GM12864 (cell line): ENCODE results near the gene PPP1R9A.
A peak's percentile ranks its signal among the peaks of the same experiment; 100 is the strongest.

ENCODE experiments used
- DNase-seq: peaks from one replicate; pipeline ENCODE4 v3.0.0-alpha.2; 2011; ENCODE audit warnings: low read depth
- H3K4me3 ChIP-seq: 2 replicates; pipeline ENCODE4 v1.5.1; 2011; ENCODE audit warnings: mild to moderate bottlenecking, low read depth, low read length, control low read depth
- TF ChIP-seq, protein P1 (sequence below): IDR thresholded peaks from 2 replicates; pipeline ENCODE4 v1.5.1; 2011; ENCODE audit warnings: low read depth, mild to moderate bottlenecking, moderate library complexity, low read length, control low read depth, inconsistent platforms; ENCODE audit errors: missing control alignments

The PPP1R9A gene

GRCh38 chr7:95238252-95238943 lies 331.0 kb downstream of the PPP1R9A start:
- TF ChIP-seq, protein P1, sequence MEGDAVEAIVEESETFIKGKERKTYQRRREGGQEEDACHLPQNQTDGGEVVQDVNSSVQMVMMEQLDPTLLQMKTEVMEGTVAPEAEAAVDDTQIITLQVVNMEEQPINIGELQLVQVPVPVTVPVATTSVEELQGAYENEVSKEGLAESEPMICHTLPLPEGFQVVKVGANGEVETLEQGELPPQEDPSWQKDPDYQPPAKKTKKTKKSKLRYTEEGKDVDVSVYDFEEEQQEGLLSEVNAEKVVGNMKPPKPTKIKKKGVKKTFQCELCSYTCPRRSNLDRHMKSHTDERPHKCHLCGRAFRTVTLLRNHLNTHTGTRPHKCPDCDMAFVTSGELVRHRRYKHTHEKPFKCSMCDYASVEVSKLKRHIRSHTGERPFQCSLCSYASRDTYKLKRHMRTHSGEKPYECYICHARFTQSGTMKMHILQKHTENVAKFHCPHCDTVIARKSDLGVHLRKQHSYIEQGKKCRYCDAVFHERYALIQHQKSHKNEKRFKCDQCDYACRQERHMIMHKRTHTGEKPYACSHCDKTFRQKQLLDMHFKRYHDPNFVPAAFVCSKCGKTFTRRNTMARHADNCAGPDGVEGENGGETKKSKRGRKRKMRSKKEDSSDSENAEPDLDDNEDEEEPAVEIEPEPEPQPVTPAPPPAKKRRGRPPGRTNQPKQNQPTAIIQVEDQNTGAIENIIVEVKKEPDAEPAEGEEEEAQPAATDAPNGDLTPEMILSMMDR = no peak
- no peak for DNase-seq
- no peak overlapping the region for H3K4me3 ChIP-seq

DNA sequence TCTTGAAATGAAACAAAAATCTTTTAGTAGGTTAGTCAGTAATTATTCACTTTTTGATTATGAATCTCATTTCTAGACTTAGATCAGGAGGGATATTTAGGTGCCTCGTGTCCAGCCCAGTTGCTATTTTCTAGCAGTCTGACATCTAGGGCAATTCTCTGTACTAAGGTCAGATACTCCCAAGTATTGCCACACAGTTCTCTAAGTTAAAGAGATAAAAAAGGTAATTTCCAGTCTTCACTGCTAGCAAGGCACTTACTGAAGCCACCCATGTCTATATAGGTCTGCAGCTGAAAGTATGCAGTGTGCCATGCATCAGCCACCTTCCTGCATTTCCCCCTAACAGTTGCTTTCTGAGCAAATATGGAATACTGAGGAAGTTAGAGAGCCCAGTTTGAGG lies 333.5 kb downstream of the PPP1R9A start:
- no peak overlapping the region for H3K4me3 ChIP-seq
- DNase-seq = no peak
- TF ChIP-seq, protein P1 = no peak

GRCh38 chr7:95242266-95242665 lies 334.9 kb downstream of the PPP1R9A start:
- no peak for DNase-seq
- no peak overlapping the region for H3K4me3 ChIP-seq
- TF ChIP-seq, protein P1 = no peak

DNA sequence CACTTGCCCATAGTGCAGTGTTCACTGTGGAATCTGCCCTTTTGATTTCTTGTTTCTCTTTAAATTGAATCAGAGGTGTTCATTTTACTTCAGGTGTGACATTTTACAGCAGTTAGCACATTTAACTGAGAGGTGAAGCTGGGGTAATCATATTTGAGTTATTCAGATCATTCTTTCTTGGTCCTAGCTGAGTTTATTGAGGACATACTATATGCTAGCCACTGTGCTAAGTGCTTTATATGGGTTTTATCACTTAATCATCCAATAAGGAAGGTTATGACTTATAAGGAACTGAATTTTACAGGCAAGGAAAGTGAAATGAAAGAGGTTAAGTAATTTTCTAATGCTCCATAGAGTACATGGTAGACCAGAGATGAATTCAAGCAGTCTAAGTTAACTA lies 337.2 kb downstream of the PPP1R9A start:
- TF ChIP-seq, protein P1 = no peak
- no peak for DNase-seq
- no peak overlapping the region for H3K4me3 ChIP-seq

- H3K4me3 ChIP-seq = no peak overlapping the region
- TF ChIP-seq, protein P1 = no peak
- DNase-seq = no peak
These were observed 338.6 kb downstream of the PPP1R9A start for GRCh38 chr7:95245828-95246500.

DNA sequence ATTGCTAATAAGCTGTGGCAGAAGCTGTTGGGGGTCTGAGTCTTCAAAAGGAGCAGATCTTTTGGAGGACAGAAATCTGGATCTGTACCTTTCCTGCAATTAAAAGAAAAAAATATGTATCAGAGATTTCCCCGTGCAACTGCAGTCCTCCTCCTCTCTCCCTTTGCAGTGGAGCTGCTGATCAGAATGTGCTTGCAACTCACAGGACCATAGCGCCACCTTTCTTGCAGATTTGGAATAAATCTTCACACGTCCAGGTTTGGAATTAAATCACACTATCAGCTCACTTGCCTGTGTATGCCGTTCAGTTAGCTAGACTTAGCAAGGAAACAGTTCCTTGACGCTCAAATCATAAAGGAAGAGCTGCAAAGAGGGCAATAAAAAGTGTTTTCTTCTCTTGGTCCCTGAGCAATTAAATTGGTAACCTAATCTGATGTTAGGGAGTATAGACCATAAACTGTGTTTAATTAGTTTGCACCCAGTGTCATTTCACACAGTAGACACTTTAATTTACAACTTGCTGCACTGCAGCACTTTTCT lies 339.5 kb downstream of the PPP1R9A start:
- no peak overlapping the region for H3K4me3 ChIP-seq

More for the DNA sequence above, 339.5 kb downstream of the PPP1R9A start:
- peak; percentile 18 for DNase-seq
- TF ChIP-seq, protein P1 = peak; percentile 64
